ENCODE measurements around the gene KYAT1.

The KYAT1 gene

GRCh38 chr9:128836509-128837145 is 45.1 kb downstream of the KYAT1 start:
- H3K4me3 ChIP-seq (ENCODE audit: low read depth in 1 of 2, low read length in 2 of 2), result no peak overlapping the region
- H3K4me1 ChIP-seq (ENCODE audit: insufficient read depth, low read length), result no peaks in the 10 kb centered on the region
- no peak overlapping the region for H3K27ac ChIP-seq (ENCODE audit: low read length)
- H3K9me3 ChIP-seq (ENCODE audit: insufficient read depth, low read length, severe bottlenecking), result no peaks in the 10 kb centered on the region
- H3K9ac ChIP-seq (ENCODE audit: low read depth, low read length), result no peak overlapping the region
- TF ChIP-seq CTCF (IDR thresholded peaks at IDR 0.05; ENCODE audit: borderline replicate concordance, extremely low read depth, low read length, poor library complexity, severe bottlenecking) (no peak), EZH2 (IDR thresholded peaks at IDR 0.05; ENCODE audit: borderline replicate concordance, low read depth, low read length, severe bottlenecking) (no peak)
- H4K20me1 ChIP-seq (ENCODE audit: insufficient read depth, low read length), result no peaks in the 10 kb centered on the region
- no peaks in the 10 kb centered on the region for H3K27me3 ChIP-seq (ENCODE audit: insufficient read depth, low read length, poor library complexity)
- H3K36me3 ChIP-seq (ENCODE audit: insufficient read depth, low read length), result peaks cover 15% of the 10 kb centered on the region; the same call in 1 of the 2 replicates
- H3K79me2 ChIP-seq (ENCODE audit: insufficient read depth, low read length), result no peaks in the 10 kb centered on the region
- no peak overlapping the region for H3K4me2 ChIP-seq (ENCODE audit: insufficient read depth, low read length)
- ATAC-seq (ENCODE audit: insufficient read depth, low read depth), result no peak
- no peak overlapping the region for H2AFZ ChIP-seq (ENCODE audit: low read depth, low read length)
- no peak for DNase-seq

- no peak for ATAC-seq (ENCODE audit: insufficient read depth, low read depth)
- no peak overlapping the region for H2AFZ ChIP-seq (ENCODE audit: low read depth, low read length)
- no peak for DNase-seq
- H3K4me3 ChIP-seq (ENCODE audit: low read depth in 1 of 2, low read length in 2 of 2), result no peak overlapping the region
- no peaks in the 10 kb centered on the region for H3K27me3 ChIP-seq (ENCODE audit: insufficient read depth, low read length, poor library complexity)
- TF ChIP-seq CTCF (IDR thresholded peaks at IDR 0.05; ENCODE audit: borderline replicate concordance, extremely low read depth, low read length, poor library complexity, severe bottlenecking) (no peak), EZH2 (IDR thresholded peaks at IDR 0.05; ENCODE audit: borderline replicate concordance, low read depth, low read length, severe bottlenecking) (no peak)
- H3K4me1 ChIP-seq (ENCODE audit: insufficient read depth, low read length), result peaks cover 1% of the 10 kb centered on the region; the same call in 1 of the 2 replicates
- H3K9ac ChIP-seq (ENCODE audit: low read depth, low read length), result no peak overlapping the region
- H3K79me2 ChIP-seq (ENCODE audit: insufficient read depth, low read length), result no peaks in the 10 kb centered on the region
- H3K4me2 ChIP-seq (ENCODE audit: insufficient read depth, low read length), result no peak overlapping the region
- H3K36me3 ChIP-seq (ENCODE audit: insufficient read depth, low read length), result peaks cover 15% of the 10 kb centered on the region; the same call in 1 of the 2 replicates
- H3K9me3 ChIP-seq (ENCODE audit: insufficient read depth, low read length, severe bottlenecking), result no peaks in the 10 kb centered on the region
- H4K20me1 ChIP-seq (ENCODE audit: insufficient read depth, low read length), result no peaks in the 10 kb centered on the region
- no peak overlapping the region for H3K27ac ChIP-seq (ENCODE audit: low read length)
Observed at GRCh38 chr9:128835246-128836210, 46.2 kb downstream of the KYAT1 start.

GRCh38 chr9:128833696-128834095 is 48.1 kb downstream of the KYAT1 start:
- Histone ChIP-seq H3K4me1 (ENCODE audit: insufficient read depth, low read length) (peaks cover 13% of the 10 kb centered on the region), H4K20me1 (ENCODE audit: insufficient read depth, low read length) (no peaks in the 10 kb centered on the region), H3K27ac (ENCODE audit: low read length) (no peak overlapping the region), H3K4me3 (ENCODE audit: low read depth in 1 of 2, low read length in 2 of 2) (no peak overlapping the region), H3K9me3 (ENCODE audit: insufficient read depth, low read length, severe bottlenecking) (no peaks in the 10 kb centered on the region), H3K4me2 (ENCODE audit: insufficient read depth, low read length) (no peak overlapping the region), H3K79me2 (ENCODE audit: insufficient read depth, low read length) (peaks cover 8% of the 10 kb centered on the region), H3K27me3 (ENCODE audit: insufficient read depth, low read length, poor library complexity) (no peaks in the 10 kb centered on the region), H3K36me3 (ENCODE audit: insufficient read depth, low read length) (peaks cover 15% of the 10 kb centered on the region), H3K9ac (ENCODE audit: low read depth, low read length) (no peak overlapping the region), H2AFZ (ENCODE audit: low read depth, low read length) (no peak overlapping the region)
- ATAC-seq (ENCODE audit: insufficient read depth, low read depth), result no peak
- TF ChIP-seq EZH2 (IDR thresholded peaks at IDR 0.05; ENCODE audit: borderline replicate concordance, low read depth, low read length, severe bottlenecking) (no peak), CTCF (IDR thresholded peaks at IDR 0.05; ENCODE audit: borderline replicate concordance, extremely low read depth, low read length, poor library complexity, severe bottlenecking) (no peak)
- DNase-seq, result no peak

All from DND-41 (cell line).